ENCODE results near the gene HRC. TPM values are rescaled to one million over a fixed set of nuclear protein-coding genes. Genes with fewer than 3 reads are reported as not detected.

HRC gene
- total and polyA plus RNA-seq, 2 of the 8 experiments (the other 6 are each of a cell fraction or from before 2014, with no cell fraction given) = 2.3 to 2.6 TPM

DNA sequence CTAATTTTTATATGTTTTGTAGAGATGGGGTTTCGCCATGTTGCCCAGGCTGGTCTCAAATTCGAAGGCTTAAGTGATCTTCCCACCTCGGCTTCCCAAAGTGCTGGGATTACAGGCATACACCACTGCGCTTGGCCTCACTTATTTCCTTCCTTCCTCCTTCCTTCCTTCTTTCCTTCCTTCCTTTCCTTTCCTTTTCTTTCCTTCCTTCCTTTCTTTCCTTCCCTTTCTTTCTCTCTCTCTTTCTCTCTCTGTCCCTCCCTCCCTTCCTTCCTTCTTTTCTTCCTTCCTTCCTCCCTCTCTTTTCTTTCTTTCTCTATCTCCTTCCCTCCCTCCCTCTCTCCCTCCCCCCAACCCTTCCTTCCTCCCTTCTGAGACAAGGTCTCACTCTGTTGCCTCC is 39.2 kb upstream of the HRC start:
- H2AFZ ChIP-seq (ENCODE audit: low read length) = no peak overlapping the region
- no peak overlapping the region for H3K14ac ChIP-seq (ENCODE audit: insufficient read length)
- ChIA-PET POLR2A (ENCODE audit: partially characterized antibody) (interaction anchor here (0.6 to 1.0 kb wide), 3 partner anchors 21 to 139 kb away, joined by 3 read pairs; no protein-coding TSS in a partner anchor), CTCF (ENCODE audit: partially characterized antibody) (interaction anchor here (0.7 to 3.5 kb wide), 7 partner anchors 9 to 97 kb away, joined by 3 to 11 read pairs (median 3); no protein-coding TSS in a partner anchor)
- H3K36me3 ChIP-seq (ENCODE audit: control insufficient read depth in 2 of 4, insufficient read depth in 4 of 4, low read length in 3 of 4) = no peaks in the 10 kb centered on the region; a peak in 1 of 8 replicates
- no peak overlapping the region for H4K5ac ChIP-seq (ENCODE audit: insufficient read length, low read depth, low read length)
- no peak overlapping the region for H3K56ac ChIP-seq (replicated peaks; ENCODE audit: insufficient read length, low read depth, low read length)
- DNase-seq (ENCODE audit: low read depth in 1 of 2, low spot score in 2 of 2) (no peak), FAIRE-seq (no peak)
- H3K4me3 ChIP-seq (ENCODE audit: extremely low read depth in 1 of 4, insufficient read depth in 2 of 4, low read depth in 3 of 4, low read length in 4 of 4) = no peak overlapping the region
- no peak overlapping the region for H3K4ac ChIP-seq (replicated peaks; ENCODE audit: insufficient read length, low read depth, low read length)
- H2BK20ac ChIP-seq (ENCODE audit: low read length) = no peak overlapping the region
- no peak overlapping the region for H4K8ac ChIP-seq (ENCODE audit: extremely low read depth, insufficient read depth, low read length)
- no peak overlapping the region for H2BK5ac ChIP-seq (ENCODE audit: low read depth, low read length)
- no peak overlapping the region for H3K18ac ChIP-seq (ENCODE audit: extremely low read depth, low read length)
- H3K23ac ChIP-seq (ENCODE audit: insufficient read length) = no peak overlapping the region
- no peak overlapping the region for H3K9ac ChIP-seq (replicated peaks in 1 of 4; ENCODE audit: extremely low read depth in 1 of 4, low read depth in 3 of 4, low read length in 3 of 4)
- H2BK15ac ChIP-seq (ENCODE audit: low read length) = no peak overlapping the region
- no peaks in the 10 kb centered on the region for H3K23me2 ChIP-seq (ENCODE audit: low read depth, low read length)
- no peak overlapping the region for H4K91ac ChIP-seq (replicated peaks; ENCODE audit: insufficient read length, low read length)
- H2BK120ac ChIP-seq (replicated peaks; ENCODE audit: low read depth, low read length) = no peak overlapping the region
- H4K20me1 ChIP-seq (replicated peaks in 1 of 2; ENCODE audit: control insufficient read depth in 1 of 2, insufficient read depth in 2 of 2, low read length in 2 of 2) = no peaks in the 10 kb centered on the region
- no peak overlapping the region for H3K27ac ChIP-seq (ENCODE audit: low read depth, low read length)
- H3K9me3 ChIP-seq (ENCODE audit: insufficient read depth in 2 of 2, low read depth in 1 of 2, low read length in 1 of 2) = no peaks in the 10 kb centered on the region
- no peaks in the 10 kb centered on the region for H3K79me2 ChIP-seq (ENCODE audit: control insufficient read depth in 1 of 2, insufficient read depth in 2 of 2, low read length in 2 of 2)
- no peak overlapping the region for H3K4me2 ChIP-seq (ENCODE audit: insufficient read depth in 1 of 2, low read depth in 2 of 2, low read length in 2 of 2)
- H3K27me3 ChIP-seq (replicated peaks in 1 of 4; ENCODE audit: control insufficient read depth in 3 of 4, extremely low read depth in 1 of 4, insufficient read depth in 3 of 4, low read length in 3 of 4) = no peaks in the 10 kb centered on the region
- no peaks in the 10 kb centered on the region for H3K79me1 ChIP-seq (ENCODE audit: low read depth, low read length)
- WGBS, 2 experiments (ENCODE audit: extremely low coverage in 1 of 2, insufficient coverage in 1 of 2, insufficient read length in 1 of 2, insufficient replicate concordance in 2 of 2, low coverage in 1 of 2, low lambda C conversion rate in 2 of 2, missing lambda C conversion rate in 1 of 2) = 65% methylated on average over 4 of the region's 4 CpGs; no CpG with 5 or more reads in 1 of the 2 experiments
- no peak overlapping the region for H2BK12ac ChIP-seq (ENCODE audit: low read depth, low read length)
- H3K4me1 ChIP-seq (replicated peaks in 1 of 4; ENCODE audit: control insufficient read depth in 3 of 4, insufficient read depth in 4 of 4, low read length in 3 of 4) = no peaks in the 10 kb centered on the region
- H2AK5ac ChIP-seq (ENCODE audit: low read depth, low read length) = no peak overlapping the region
- no peak for TF ChIP-seq KDM4A (IDR thresholded peaks at IDR 0.05; ENCODE audit: low read depth, low read length, severe bottlenecking)
- TF ChIP-seq CBX5 (IDR thresholded peaks at IDR 0.05; ENCODE audit: low read depth, low read length) = no peak
- TF ChIP-seq, protein P1, sequence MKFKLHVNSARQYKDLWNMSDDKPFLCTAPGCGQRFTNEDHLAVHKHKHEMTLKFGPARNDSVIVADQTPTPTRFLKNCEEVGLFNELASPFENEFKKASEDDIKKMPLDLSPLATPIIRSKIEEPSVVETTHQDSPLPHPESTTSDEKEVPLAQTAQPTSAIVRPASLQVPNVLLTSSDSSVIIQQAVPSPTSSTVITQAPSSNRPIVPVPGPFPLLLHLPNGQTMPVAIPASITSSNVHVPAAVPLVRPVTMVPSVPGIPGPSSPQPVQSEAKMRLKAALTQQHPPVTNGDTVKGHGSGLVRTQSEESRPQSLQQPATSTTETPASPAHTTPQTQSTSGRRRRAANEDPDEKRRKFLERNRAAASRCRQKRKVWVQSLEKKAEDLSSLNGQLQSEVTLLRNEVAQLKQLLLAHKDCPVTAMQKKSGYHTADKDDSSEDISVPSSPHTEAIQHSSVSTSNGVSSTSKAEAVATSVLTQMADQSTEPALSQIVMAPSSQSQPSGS (IDR thresholded peaks at IDR 0.05; ENCODE audit: low read length) = no peak
- no peak for TF ChIP-seq RBBP5 (IDR thresholded peaks at IDR 0.05; ENCODE audit: borderline replicate concordance, low read depth, low read length)
- TF ChIP-seq TCF12 (IDR thresholded peaks at IDR 0.05; ENCODE audit: low read depth, low read length) = no peak

Measured in H1 (cell line).